Measurements from ENCODE around the gene DNAJA2.

DNA sequence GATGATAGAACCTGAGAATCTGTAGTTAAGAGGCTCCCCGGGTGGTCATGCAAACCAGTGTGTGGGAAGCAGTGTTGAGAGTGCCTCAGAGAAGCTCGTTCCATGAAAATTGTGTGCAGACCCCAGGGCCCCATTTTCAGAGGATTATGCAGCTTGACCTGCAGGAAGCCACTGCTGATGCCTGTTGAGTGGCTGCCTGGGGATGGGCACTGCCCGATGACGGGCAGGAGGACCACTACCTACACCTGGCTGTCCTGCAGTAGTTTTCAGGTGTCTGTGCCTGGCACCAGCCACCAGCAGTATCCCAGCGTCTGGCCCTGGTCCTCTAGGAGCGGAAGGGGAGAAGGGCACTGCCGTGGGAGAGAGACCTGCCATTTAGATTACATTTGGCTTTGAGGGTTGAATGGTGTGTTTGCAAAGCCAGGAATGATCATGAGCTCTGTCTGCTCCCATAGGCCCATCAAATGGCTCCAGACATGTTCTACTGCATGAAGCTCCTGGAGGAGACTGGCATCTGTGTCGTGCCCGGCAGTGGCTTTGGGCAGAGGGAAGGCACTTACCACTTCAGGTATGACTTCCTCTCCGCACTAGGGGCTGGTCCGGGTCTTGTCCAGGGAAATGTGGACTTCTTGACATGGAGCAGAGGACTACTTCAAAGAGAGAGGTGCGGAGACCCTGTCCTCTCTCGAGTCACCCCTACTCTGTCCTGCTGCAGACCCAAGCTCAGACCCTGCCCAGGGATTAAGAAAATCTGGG, 46.8 kb downstream of the DNAJA2 start:
- TF ChIP-seq, protein P1, sequence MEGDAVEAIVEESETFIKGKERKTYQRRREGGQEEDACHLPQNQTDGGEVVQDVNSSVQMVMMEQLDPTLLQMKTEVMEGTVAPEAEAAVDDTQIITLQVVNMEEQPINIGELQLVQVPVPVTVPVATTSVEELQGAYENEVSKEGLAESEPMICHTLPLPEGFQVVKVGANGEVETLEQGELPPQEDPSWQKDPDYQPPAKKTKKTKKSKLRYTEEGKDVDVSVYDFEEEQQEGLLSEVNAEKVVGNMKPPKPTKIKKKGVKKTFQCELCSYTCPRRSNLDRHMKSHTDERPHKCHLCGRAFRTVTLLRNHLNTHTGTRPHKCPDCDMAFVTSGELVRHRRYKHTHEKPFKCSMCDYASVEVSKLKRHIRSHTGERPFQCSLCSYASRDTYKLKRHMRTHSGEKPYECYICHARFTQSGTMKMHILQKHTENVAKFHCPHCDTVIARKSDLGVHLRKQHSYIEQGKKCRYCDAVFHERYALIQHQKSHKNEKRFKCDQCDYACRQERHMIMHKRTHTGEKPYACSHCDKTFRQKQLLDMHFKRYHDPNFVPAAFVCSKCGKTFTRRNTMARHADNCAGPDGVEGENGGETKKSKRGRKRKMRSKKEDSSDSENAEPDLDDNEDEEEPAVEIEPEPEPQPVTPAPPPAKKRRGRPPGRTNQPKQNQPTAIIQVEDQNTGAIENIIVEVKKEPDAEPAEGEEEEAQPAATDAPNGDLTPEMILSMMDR (conservative IDR thresholded peaks at IDR 0.05; ENCODE audit: low read length) = no peak
- no peak for TF ChIP-seq EZH2phosphoT487 (IDR thresholded peaks at IDR 0.05; ENCODE audit: borderline replicate concordance, low read depth, low read length)
